HepG2 (cell line): ENCODE results near the gene ZNF524. TPM values are rescaled to one million over a fixed set of nuclear protein-coding genes. Genes with fewer than 3 reads are reported as not detected.
A peak's percentile ranks its signal among the peaks of the same experiment; 100 is the strongest.

Experiments used
- ESRRA ChIP-seq: sonication (generic); formaldehyde crosslinking; IDR thresholded peaks from 2 replicates; pipeline ENCODE4 v1.5.1; 2020; ENCODE audit warnings: mild to moderate bottlenecking, low read depth, missing genetic modification reagents
- GLI4 ChIP-seq: sonication (generic); formaldehyde crosslinking; IDR thresholded peaks from 2 replicates; pipeline ENCODE4 v1.5.1; 2020; ENCODE audit warnings: missing genetic modification reagents, mild to moderate bottlenecking, moderate library complexity, borderline replicate concordance
- HNF4A ChIP-seq: sonication (generic); formaldehyde crosslinking; IDR thresholded peaks from 2 replicates; pipeline ENCODE4 v1.4.0; 2020; ENCODE audit warnings: missing genetic modification reagents
- KDM5A ChIP-seq: fragments of 200-600 bp; sonication (generic); IDR thresholded peaks from 2 replicates; pipeline ENCODE4 v1.7.0; 2018; ENCODE audit warnings: antibody characterized with exemption, mild to moderate bottlenecking, low read length, borderline replicate concordance
- ZNF331 ChIP-seq: sonication (generic); formaldehyde crosslinking; IDR thresholded peaks from 2 replicates; pipeline ENCODE4 v1.4.0; 2020; ENCODE audit warnings: missing genetic modification reagents
- ZNF33B ChIP-seq: sonication (generic); formaldehyde crosslinking; IDR thresholded peaks from 2 replicates; pipeline ENCODE4 v1.5.1; 2020; ENCODE audit warnings: mild to moderate bottlenecking, missing genetic modification reagents
- ZNF44 ChIP-seq: sonication (generic); formaldehyde crosslinking; IDR thresholded peaks from 2 replicates; pipeline ENCODE4 v1.5.1; 2020; ENCODE audit warnings: mild to moderate bottlenecking, missing genetic modification reagents
- ZNF713 ChIP-seq: sonication (generic); formaldehyde crosslinking; IDR thresholded peaks from 2 replicates; pipeline ENCODE4 v1.4.0; 2020; ENCODE audit warnings: mild to moderate bottlenecking, missing genetic modification reagents
- ZNF773 ChIP-seq: sonication (generic); formaldehyde crosslinking; IDR thresholded peaks from 2 replicates; pipeline ENCODE4 v1.4.0; 2020; ENCODE audit warnings: missing genetic modification reagents, borderline replicate concordance
- polyA plus RNA-seq, 8 experiments: library from polyadenylated mRNA; depleted of rRNA in 3 of 8; stranded (reverse) in 7 of 8; unstranded in 1 of 8; fragments of >200 nt; fragmentation: Illumina TruSeq in 4 of 8; extraction: Trizol in 4 of 8; gene quantifications; 2 replicates each; pipeline versions ENCODE4 v1.2.1 to v1.2.3, GENCODE V29; 2011 to 2016; ENCODE audit warnings: low read depth in 4 of 8, missing spikeins in 1 of 8, mixed read lengths in 1 of 8; ENCODE audit not compliant: insufficient read depth in 1 of 8
- total RNA-seq, 5 experiments: library from RNA; depleted of rRNA; stranded (reverse); fragments of >200 nt; fragmentation: Illumina TruSeq; extraction: Trizol; gene quantifications; 2 replicates each; pipeline ENCODE4 v1.2.3, GENCODE V29; 2016; ENCODE audit warnings: low read depth in 1 of 5
- TF ChIP-seq, protein P1 (sequence below): sonication (generic); formaldehyde crosslinking; IDR thresholded peaks from 2 replicates; pipeline ENCODE4 v1.4.0; 2020; ENCODE audit warnings: missing genetic modification reagents
- TF ChIP-seq, protein P2 (sequence below): sonication (generic); formaldehyde crosslinking; IDR thresholded peaks from 2 replicates; pipeline ENCODE4 v1.4.0; 2020; ENCODE audit warnings: mild to moderate bottlenecking, missing genetic modification reagents
- TF ChIP-seq, protein P3 (sequence below): IDR thresholded peaks from 2 replicates; pipeline ENCODE4 v1.6.1; 2012; ENCODE audit warnings: low read depth, low read length, improper control_type of control experiment
- TF ChIP-seq, protein P4 (sequence below): sonication (generic); formaldehyde crosslinking; IDR thresholded peaks from 2 replicates; pipeline ENCODE4 v1.5.1; 2020; ENCODE audit warnings: mild to moderate bottlenecking, missing genetic modification reagents, moderate library complexity
- TF ChIP-seq, protein P5 (sequence below): sonication (generic); formaldehyde crosslinking; IDR thresholded peaks from 2 replicates; pipeline ENCODE4 v1.9.0; 2021; ENCODE audit warnings: missing genetic modification reagents, borderline replicate concordance
- TF ChIP-seq, protein P6 (sequence below): sonication (generic); formaldehyde crosslinking; IDR thresholded peaks from 2 replicates; pipeline ENCODE4 v1.8.0; 2022; ENCODE audit warnings: mild to moderate bottlenecking, missing genetic modification reagents, moderate library complexity

ZNF524 gene
- total and polyA plus RNA-seq, 2 of the 13 experiments (the other 11 are each of a cell fraction or from before 2014, with no cell fraction given): 3.2 to 4.6 TPM

DNA sequence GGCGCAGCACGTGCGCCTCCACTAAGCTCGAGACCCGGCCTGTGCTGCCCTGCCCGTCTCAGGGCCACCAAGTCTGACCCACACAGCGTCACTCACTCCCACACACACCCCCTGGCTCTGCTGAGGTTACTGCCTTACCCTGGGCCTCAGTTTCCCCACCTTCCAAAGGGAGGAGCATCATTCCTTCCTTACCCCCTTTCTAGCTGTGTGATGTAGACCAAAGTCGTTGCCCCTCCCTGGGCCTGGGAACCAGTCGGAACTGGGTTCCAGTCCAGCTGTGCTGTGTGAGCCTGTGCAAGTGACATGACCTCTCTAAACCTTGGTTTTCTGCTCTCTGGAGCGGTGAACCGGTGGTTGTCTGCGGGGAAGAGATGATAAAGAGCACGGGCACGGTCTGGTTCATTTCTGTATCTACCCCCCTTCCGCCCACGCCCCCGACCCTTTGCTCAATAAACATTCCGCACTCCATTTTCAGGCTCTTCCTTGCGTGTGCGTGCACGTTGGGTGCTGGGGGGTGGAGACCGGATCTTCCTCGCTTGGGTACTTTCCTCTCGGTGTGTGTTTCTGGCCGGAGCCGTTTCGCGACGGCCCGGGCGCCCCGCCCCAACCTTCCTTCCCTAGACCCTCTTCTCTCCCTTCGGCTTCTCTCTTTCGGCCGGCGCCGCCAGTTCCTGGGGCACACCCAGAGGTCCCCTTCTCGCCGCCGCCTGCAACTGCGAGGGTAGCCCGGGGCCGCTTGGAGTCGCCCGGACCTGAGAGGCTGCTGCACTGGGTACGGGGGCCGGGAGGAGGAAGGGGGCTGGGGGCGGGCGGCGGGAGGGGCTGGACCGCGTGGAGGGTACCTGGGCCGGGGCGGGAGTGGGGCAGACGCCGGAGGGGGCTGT lies 43.2 kb downstream of the ZNF524 start, which contains the start of gene ZNF581 (continued):
- TF ChIP-seq, protein P1, sequence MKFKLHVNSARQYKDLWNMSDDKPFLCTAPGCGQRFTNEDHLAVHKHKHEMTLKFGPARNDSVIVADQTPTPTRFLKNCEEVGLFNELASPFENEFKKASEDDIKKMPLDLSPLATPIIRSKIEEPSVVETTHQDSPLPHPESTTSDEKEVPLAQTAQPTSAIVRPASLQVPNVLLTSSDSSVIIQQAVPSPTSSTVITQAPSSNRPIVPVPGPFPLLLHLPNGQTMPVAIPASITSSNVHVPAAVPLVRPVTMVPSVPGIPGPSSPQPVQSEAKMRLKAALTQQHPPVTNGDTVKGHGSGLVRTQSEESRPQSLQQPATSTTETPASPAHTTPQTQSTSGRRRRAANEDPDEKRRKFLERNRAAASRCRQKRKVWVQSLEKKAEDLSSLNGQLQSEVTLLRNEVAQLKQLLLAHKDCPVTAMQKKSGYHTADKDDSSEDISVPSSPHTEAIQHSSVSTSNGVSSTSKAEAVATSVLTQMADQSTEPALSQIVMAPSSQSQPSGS (CRISPR knock-in tag): no peak
- TF ChIP-seq, protein P2, sequence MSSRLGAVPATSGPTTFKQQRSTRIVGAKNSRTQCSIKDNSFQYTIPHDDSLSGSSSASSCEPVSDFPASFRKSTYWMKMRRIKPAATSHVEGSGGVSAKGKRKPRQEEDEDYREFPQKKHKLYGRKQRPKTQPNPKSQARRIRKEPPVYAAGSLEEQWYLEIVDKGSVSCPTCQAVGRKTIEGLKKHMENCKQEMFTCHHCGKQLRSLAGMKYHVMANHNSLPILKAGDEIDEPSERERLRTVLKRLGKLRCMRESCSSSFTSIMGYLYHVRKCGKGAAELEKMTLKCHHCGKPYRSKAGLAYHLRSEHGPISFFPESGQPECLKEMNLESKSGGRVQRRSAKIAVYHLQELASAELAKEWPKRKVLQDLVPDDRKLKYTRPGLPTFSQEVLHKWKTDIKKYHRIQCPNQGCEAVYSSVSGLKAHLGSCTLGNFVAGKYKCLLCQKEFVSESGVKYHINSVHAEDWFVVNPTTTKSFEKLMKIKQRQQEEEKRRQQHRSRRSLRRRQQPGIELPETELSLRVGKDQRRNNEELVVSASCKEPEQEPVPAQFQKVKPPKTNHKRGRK (CRISPR knock-in tag): no peak
- TF ChIP-seq ZNF33B (CRISPR knock-in tag): no peak
- TF ChIP-seq, protein P3, sequence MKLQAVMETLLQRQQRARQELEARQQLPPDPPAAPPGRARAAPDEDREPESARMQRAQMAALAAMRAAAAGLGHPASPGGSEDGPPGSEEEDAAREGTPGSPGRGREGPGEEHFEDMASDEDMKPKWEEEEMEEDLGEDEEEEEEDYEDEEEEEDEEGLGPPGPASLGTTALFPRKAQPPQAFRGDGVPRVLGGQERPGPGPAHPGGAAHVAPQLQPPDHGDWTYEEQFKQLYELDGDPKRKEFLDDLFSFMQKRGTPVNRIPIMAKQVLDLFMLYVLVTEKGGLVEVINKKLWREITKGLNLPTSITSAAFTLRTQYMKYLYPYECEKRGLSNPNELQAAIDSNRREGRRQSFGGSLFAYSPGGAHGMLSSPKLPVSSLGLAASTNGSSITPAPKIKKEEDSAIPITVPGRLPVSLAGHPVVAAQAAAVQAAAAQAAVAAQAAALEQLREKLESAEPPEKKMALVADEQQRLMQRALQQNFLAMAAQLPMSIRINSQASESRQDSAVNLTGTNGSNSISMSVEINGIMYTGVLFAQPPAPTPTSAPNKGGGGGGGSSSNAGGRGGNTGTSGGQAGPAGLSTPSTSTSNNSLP: no peak
- no peak for TF ChIP-seq ZNF331 (CRISPR knock-in tag)
- TF ChIP-seq ZNF44 (CRISPR knock-in tag): no peak
- TF ChIP-seq ZNF713 (CRISPR knock-in tag): 0 out of 2 replicates have a peak, but pooled peaks have one; percentile 32
- no peak for TF ChIP-seq ZNF773 (CRISPR knock-in tag)
- TF ChIP-seq, protein P4, sequence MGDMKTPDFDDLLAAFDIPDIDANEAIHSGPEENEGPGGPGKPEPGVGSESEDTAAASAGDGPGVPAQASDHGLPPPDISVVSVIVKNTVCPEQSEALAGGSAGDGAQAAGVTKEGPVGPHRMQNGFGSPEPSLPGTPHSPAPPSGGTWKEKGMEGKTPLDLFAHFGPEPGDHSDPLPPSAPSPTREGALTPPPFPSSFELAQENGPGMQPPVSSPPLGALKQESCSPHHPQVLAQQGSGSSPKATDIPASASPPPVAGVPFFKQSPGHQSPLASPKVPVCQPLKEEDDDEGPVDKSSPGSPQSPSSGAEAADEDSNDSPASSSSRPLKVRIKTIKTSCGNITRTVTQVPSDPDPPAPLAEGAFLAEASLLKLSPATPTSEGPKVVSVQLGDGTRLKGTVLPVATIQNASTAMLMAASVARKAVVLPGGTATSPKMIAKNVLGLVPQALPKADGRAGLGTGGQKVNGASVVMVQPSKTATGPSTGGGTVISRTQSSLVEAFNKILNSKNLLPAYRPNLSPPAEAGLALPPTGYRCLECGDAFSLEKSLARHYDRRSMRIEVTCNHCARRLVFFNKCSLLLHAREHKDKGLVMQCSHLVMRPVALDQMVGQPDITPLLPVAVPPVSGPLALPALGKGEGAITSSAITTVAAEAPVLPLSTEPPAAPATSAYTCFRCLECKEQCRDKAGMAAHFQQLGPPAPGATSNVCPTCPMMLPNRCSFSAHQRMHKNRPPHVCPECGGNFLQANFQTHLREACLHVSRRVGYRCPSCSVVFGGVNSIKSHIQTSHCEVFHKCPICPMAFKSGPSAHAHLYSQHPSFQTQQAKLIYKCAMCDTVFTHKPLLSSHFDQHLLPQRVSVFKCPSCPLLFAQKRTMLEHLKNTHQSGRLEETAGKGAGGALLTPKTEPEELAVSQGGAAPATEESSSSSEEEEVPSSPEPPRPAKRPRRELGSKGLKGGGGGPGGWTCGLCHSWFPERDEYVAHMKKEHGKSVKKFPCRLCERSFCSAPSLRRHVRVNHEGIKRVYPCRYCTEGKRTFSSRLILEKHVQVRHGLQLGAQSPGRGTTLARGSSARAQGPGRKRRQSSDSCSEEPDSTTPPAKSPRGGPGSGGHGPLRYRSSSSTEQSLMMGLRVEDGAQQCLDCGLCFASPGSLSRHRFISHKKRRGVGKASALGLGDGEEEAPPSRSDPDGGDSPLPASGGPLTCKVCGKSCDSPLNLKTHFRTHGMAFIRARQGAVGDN (CRISPR knock-in tag): peak; percentile 73
- TF ChIP-seq ESRRA: no peak
- TF ChIP-seq GLI4 (CRISPR knock-in tag): no peak
- peak; percentile 99 for TF ChIP-seq KDM5A
- TF ChIP-seq, protein P5, sequence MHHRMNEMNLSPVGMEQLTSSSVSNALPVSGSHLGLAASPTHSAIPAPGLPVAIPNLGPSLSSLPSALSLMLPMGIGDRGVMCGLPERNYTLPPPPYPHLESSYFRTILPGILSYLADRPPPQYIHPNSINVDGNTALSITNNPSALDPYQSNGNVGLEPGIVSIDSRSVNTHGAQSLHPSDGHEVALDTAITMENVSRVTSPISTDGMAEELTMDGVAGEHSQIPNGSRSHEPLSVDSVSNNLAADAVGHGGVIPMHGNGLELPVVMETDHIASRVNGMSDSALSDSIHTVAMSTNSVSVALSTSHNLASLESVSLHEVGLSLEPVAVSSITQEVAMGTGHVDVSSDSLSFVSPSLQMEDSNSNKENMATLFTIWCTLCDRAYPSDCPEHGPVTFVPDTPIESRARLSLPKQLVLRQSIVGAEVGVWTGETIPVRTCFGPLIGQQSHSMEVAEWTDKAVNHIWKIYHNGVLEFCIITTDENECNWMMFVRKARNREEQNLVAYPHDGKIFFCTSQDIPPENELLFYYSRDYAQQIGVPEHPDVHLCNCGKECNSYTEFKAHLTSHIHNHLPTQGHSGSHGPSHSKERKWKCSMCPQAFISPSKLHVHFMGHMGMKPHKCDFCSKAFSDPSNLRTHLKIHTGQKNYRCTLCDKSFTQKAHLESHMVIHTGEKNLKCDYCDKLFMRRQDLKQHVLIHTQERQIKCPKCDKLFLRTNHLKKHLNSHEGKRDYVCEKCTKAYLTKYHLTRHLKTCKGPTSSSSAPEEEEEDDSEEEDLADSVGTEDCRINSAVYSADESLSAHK: no peak
- TF ChIP-seq, protein P6, sequence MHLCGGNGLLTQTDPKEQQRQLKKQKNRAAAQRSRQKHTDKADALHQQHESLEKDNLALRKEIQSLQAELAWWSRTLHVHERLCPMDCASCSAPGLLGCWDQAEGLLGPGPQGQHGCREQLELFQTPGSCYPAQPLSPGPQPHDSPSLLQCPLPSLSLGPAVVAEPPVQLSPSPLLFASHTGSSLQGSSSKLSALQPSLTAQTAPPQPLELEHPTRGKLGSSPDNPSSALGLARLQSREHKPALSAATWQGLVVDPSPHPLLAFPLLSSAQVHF (CRISPR knock-in tag): peak; percentile 82; the same call in 1 of the 2 replicates
- TF ChIP-seq HNF4A (CRISPR knock-in tag): no peak
